DMS79 (cell line): ENCODE data around the gene LAMA3.
A peak's percentile ranks its signal among the peaks of the same experiment; 100 is the strongest.

ENCODE experiments used
- DNase-seq: peaks from one replicate; lab custom pipeline; 2025; lab: John Stamatoyannopoulos, UW

The LAMA3 gene

DNA sequence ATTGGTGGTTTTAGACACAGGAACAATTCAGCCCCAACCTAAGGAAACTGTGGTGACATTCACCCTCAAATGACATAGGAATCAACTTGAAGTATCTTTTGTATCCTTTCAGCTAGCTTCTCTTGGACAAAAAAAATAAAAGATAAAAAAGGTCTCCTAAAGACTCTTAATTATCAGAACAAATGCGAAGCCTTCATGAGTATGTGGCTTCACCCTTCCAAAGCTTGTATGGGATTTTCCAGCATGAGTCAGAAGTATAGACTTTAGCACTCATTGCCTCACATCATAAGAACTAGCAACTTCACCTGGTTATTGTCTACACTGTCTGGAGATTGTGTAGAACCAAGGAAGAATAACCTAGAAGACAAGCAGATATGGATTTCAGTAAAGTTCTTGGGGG lies 135.4 kb downstream of the LAMA3 start:
- no peak for DNase-seq

- no peak for DNase-seq
Measured at GRCh38 chr18:23825496-23825895, 136.2 kb downstream of the LAMA3 start.

DNA sequence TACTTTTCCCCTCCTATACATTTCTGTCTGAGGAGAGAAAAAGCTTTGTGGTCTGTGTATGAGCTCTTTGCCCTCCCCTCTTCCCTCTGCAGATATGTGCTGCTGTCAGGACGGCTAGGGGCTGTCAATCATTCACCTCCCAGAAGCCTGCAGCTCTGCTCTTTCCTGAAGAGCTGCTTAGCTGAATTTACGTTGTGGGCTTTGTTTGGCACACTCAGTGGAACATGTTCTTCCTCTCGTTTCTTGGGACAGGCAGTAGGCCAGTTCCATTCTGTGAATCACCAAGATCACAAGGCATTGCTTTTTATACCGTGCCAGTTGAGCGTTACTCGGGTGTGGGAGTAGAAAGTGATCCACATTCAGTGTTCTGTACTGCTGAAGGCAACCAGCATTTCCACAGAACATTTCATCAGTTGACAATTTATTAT lies 136.7 kb downstream of the LAMA3 start:
- DNase-seq: no peak

- DNase-seq: no peak
Measured at GRCh38 chr18:23826850-23827620, 137.8 kb downstream of the LAMA3 start.

- DNase-seq: no peak
Measured at GRCh38 chr18:23827681-23828080, 138.4 kb downstream of the LAMA3 start.

DNA sequence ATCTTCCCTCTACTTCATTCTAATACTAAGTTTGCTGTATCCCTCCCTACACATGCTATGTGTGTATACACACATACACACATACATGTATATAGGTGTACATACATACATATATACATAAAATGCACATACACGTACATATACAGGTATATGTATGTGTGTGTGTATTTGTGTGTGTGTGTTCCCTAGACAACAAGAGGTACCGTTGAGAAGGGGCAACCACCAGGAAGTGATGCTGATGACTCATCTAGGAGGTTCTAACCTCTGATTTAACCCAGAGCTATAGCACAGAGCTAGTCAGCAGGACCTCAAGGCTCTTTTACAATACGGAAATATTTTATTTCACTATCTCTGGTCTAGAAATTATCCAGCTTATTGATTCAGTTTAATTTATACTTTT lies 139.2 kb downstream of the LAMA3 start:
- no peak for DNase-seq

- no peak for DNase-seq
Measured at GRCh38 chr18:23832911-23833310, 143.7 kb downstream of the LAMA3 start.

DNA sequence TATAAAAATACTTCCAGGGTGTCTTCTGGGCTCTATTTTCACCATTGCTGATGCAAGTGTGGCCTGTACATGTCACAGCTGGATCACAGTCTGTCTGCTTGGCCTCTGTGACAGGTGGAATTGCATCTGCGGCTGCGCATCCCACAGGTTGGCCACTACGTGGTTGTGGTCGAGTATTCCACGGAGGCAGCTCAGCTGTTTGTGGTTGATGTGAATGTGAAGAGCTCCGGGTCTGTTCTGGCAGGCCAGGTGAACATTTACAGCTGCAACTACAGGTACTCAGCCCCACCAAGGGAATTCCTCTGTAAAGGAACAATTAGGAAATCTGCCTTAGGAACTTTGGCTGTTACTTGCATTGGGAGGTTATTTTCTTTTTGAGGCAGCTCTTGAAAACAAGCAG lies 144.5 kb downstream of the LAMA3 start:
- DNase-seq: peak; percentile 8

GRCh38 chr18:23835091-23835490 lies 145.8 kb downstream of the LAMA3 start:
- no peak for DNase-seq

- no peak for DNase-seq
Measured at GRCh38 chr18:23835506-23835905, 146.3 kb downstream of the LAMA3 start.

- no peak for DNase-seq
Measured at GRCh38 chr18:23837591-23837990, 148.3 kb downstream of the LAMA3 start.

- DNase-seq: no peak
Measured at GRCh38 chr18:23838233-23838632, 149.0 kb downstream of the LAMA3 start.

DNA sequence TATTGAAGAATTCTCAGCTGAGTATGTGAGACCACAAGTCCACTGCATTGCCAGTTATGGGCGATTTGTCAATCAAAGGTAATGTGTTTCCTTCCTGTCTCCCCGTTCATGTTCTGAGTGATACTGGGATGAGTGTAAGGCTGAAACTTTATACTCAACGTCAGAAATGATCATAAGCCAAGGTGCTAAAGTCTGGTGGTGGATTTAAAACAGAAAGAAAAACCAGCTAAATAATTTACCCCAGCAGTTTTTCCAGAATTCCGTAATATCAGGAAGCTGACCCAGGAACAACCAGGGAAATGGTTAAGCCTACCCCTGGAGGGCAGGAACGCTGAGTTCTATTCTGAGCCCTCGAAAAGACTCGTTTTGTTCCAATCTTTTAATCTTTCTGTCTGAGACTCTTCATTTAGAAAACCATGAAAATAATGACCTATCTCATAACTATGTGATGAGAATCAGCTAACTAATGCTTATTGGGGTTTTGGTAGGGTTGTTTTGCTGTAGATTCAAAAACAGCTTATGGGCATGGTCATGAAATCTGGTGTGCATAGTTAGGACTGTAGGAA lies 149.6 kb downstream of the LAMA3 start:
- DNase-seq: no peak

DNA sequence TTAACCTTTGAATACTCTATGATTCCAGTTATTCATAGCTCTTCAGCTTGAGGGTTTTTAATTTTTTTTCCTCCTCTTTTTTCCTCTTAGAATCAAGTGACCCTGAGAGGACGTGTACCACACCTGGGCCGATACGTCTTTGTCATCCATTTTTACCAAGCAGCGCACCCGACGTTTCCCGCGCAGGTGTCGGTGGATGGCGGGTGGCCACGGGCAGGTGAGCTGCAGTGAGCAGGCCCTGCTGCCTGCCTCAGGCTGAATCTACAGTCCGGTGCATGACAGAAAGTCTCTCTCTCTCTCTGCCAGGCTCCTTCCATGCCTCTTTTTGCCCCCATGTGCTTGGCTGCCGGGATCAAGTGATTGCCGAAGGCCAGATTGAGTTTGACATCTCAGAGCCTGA lies 153.1 kb downstream of the LAMA3 start:
- no peak for DNase-seq

DNA sequence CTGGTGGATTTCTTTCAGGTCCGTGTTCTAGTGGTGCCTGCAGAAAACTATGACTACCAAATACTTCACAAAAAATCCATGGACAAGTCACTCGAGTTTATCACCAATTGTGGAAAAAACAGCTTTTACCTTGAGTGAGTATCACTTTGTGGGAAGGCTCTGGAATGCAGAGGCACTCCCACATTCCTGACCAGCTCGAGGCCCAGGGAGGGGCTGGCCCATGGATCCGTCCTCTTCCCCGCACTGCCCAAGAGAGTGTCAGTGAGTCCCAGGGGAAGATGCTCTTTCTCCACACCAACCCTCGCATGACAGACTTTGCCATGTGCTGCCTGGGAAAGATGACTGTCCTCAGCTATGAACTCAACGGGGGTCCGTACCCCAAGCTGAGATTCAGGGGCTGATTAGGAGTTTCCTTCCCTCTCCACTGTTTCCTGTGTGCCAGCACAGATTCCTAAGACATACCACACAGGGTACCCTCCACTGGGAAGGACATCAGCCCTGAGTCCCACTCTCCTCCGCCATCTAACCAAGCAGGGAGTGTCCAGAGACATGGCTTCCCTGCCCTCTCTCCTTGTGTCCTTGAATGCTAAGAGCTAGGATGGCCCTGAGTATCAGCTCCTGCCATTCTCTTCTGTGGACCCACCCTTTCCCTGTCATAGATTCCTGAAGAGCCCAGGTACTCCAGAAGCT lies 155.9 kb downstream of the LAMA3 start:
- DNase-seq: no peak

- no peak for DNase-seq
Measured at GRCh38 chr18:23845988-23846630, 156.9 kb downstream of the LAMA3 start.

GRCh38 chr18:23847321-23847986 lies 158.2 kb downstream of the LAMA3 start:
- no peak for DNase-seq

- DNase-seq: no peak
Measured at GRCh38 chr18:23849141-23849540, 159.9 kb downstream of the LAMA3 start.

GRCh38 chr18:23850215-23850614 lies 161.0 kb downstream of the LAMA3 start:
- no peak for DNase-seq

- no peak for DNase-seq
Measured at GRCh38 chr18:23851470-23852002, 162.3 kb downstream of the LAMA3 start.

DNA sequence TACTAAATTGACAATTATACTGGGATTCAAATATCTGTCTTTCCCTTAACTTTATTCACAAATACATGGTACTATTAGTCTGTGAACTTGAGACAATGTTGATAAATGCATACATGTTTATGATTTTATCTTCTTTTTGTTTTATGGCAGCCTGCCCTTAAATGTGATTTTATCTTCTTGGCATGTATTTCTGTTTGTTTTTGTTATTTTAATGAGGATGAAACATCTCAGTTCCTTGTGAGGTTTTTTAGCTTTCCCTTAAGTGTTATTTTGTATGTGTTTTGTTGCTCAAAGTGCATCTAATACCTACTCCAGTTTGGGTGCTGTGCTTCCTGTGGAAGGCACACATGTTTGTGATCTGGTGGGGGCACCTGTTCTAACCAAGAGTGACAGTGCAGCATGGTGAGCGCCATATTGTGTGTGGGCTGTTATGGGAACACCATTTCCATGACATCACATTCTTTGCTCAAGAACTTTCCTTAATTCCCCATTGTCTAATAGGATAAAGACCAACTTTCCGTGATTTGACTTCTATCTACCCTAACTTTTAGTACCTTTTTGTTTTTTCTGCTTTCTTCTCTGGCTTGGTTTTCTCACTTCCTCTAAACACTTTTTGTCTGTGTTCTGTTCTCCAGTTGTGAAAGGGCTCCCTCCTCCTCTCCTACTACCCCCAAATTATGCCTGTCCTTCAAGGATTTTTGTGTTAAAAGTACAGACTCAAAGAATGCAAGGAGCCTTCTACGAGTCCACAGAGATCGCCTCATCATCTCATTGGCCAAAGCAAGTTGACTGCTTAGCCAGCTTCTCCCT lies 163.2 kb downstream of the LAMA3 start:
- no peak for DNase-seq
